Measurements from ENCODE around the gene MAGI1. TPM values are rescaled to one million over a fixed set of nuclear protein-coding genes. Genes with fewer than 3 reads are reported as not detected.
A peak's percentile ranks its signal among the peaks of the same experiment; 100 is the strongest.
"Not testable (repeated sequence)": the region's sequence is repeated elsewhere in the genome, so short reads cannot be mapped to it uniquely, and the experiment has no call there.

The MAGI1 gene
- total RNA-seq = 101 and 106 TPM in 2 replicates

- DNase-seq = peak; percentile 96
These were observed at the start of gene MAGI1 for GRCh38 chr3:66038726-66039589. MAGI1 (minus strand) TSS chr3:66038918; CDS start chr3:66038308, 610 bp downstream.

GRCh38 chr3:66083784-66084213 lies 45.1 kb upstream of the MAGI1 start:
- DNase-seq = no peak

- no peak for DNase-seq
These were observed 44.5 kb upstream of the MAGI1 start for GRCh38 chr3:66083096-66083678.

- no peak for DNase-seq
These were observed 44.0 kb upstream of the MAGI1 start for GRCh38 chr3:66082679-66083078.

- DNase-seq = no peak
These were observed 41.4 kb upstream of the MAGI1 start for GRCh38 chr3:66080167-66080566.

- no peak for DNase-seq
These were observed 39.3 kb upstream of the MAGI1 start for GRCh38 chr3:66077973-66078372.

- DNase-seq = no peak
These were observed 38.2 kb upstream of the MAGI1 start for GRCh38 chr3:66076861-66077470.

GRCh38 chr3:66075281-66075680 lies 36.6 kb upstream of the MAGI1 start:
- DNase-seq = no peak

GRCh38 chr3:66073464-66074141 lies 34.9 kb upstream of the MAGI1 start:
- no peak for DNase-seq

GRCh38 chr3:66068255-66068654 lies 29.5 kb upstream of the MAGI1 start:
- DNase-seq = no peak

GRCh38 chr3:66066963-66067617 lies 28.4 kb upstream of the MAGI1 start:
- no peak for DNase-seq

GRCh38 chr3:66055289-66055688 lies 16.6 kb upstream of the MAGI1 start:
- DNase-seq = no peak

- DNase-seq = no peak
These were observed 14.9 kb upstream of the MAGI1 start for GRCh38 chr3:66053550-66054094.

- DNase-seq = no peak
These were observed 14.2 kb upstream of the MAGI1 start for GRCh38 chr3:66052721-66053549.

GRCh38 chr3:66050821-66051220 lies 12.1 kb upstream of the MAGI1 start:
- no peak for DNase-seq

- no peak for DNase-seq
These were observed 9.3 kb upstream of the MAGI1 start for GRCh38 chr3:66048051-66048395.

- DNase-seq = no peak
These were observed 8.8 kb upstream of the MAGI1 start for GRCh38 chr3:66047311-66048050.

- DNase-seq = not testable (repeated sequence)
These were observed 7.6 kb upstream of the MAGI1 start for GRCh38 chr3:66046321-66046720.

GRCh38 chr3:66041828-66042227 lies 3.1 kb upstream of the MAGI1 start:
- DNase-seq = no peak

GRCh38 chr3:66041116-66041515 lies 2.4 kb upstream of the MAGI1 start:
- DNase-seq = no peak

- DNase-seq = peak; percentile 60
These were observed 821 bp upstream of the MAGI1 start for GRCh38 chr3:66039590-66039887.
